ENCODE measurements around the gene SUFU.

The SUFU gene

DNA sequence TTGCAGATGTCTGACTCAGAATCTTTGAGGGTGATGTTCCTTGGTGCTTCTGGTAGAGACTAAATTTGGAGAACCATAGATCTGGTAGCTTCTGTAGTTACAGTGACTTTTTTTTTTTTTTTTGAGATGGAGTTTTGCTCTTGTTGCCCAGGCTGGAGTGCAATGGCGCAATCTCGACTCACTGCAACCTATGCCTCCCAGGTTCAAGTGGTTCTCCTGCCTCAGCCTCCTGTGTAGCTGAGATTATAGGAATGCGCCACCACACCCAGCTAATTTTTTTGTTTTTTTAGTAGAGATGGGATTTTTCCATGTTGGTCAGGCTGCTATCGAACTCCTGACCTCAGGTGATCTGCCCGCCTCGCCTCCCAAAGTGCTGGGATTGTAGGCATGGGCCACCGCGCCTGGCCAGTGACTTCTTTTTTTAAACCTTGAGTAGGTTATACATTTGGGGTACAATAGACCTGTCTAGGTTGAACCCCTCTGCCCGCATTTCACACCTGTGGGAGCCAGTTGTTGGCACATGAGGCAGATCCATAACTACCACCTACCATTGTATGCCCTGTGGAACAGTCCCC lies 47.0 kb downstream of the SUFU start:
- DNase-seq (ENCODE audit: low read depth in 2 of 2), result no peak

DNA sequence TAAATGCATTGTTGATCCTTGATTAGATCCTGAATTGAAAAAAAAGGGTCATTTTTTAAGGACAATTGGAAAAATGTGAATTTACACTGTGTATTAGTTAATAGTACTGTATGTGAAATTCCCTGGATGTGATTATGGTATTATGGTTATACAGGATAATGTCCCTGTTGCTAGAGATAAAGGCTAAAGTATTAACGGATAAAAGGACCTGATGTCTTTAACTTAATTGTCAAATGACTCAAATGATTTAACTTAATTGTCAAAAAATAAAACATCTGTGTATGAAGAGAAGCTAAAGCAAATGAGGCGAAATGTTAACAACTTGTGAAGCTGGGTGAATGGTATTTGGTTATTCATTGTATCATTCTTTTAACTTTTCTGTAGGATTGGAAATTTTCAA lies 48.8 kb downstream of the SUFU start:
- DNase-seq (ENCODE audit: low read depth in 2 of 2), result no peak

DNA sequence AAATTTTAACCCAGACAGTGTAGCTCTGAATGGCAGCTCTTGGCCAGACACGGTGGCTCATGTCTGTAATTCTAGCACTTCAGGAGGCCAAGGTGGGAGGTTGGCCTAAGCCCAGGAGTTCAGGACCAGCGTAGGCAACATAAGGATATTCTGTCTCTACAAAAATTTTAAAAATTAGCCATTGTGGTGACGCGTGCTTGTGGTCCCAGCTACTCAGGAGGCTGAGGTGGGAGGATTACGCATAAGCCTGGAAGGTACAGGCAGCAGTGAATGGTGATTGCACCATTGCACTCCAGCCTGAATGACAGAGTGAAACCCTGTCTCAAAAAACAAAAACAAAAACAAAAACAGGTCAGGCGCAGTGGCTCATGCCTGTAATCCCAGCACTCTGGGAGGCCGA lies 50.0 kb downstream of the SUFU start:
- no peak for DNase-seq (ENCODE audit: low read depth in 2 of 2)

DNA sequence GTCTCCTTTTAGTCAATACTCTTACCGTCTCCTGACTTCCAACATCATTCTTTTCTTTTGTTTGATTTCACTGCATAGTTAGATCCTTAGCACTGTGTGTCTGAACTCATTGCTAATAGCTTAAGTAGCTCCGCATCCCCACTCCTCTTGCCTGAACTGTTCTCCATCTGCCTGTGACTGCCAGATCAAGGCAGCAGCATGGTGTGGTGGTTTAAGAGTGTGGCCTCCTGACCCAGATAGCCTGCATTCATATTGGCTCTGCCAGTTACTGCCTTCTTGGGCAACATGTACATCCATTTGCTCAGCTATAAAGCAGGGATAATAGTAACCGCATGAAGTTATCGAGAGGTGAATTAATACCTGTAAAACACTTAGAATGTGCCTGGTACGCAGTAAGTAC lies 50.8 kb downstream of the SUFU start:
- DNase-seq (ENCODE audit: low read depth in 2 of 2), result no peak

DNA sequence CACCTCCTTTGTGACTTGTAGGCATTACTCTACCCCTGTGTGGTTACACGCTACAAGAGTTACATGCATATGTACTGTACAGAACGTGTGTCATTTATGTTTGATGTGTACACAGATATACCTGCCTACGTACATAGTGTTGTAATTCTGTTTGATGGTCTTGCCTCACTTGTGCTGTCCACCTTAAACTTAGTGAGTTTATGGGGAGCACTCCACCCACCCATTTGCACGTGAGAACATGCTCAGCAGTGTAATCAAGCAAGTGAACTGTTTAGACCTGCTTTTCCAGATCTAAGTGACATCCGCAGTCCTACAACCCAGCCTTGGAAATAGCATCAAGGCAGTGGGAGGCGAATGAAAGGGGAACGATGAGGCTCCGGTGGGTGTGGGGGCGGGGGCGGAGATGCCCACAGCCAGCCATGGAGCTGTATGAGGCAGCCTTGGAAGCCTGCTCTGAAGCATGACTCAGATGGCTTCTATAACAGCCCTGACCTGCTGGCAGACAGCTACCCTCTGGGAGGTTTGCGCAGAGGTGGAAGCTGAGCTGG lies 52.1 kb downstream of the SUFU start:
- no peak for DNase-seq (ENCODE audit: low read depth in 2 of 2)

DNA sequence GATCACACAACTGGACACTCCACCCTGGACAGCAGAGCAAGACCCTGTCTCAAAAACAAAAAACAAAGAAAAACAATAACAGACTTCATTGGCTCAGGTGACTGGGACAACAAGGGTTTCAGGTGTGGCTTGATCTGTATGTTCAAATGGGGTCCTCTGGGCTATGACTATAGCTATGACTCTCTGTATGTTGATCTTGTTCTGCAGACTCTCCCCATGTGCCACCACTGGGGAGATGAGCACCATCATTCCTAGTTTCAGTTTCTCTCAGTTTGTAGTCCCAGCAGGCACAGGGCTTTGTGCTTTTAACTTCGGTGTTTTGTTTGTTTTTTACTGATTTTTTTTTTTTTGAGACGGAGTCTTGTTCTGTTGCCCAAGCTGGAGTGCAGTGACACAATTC lies 53.8 kb downstream of the SUFU start:
- DNase-seq (ENCODE audit: low read depth in 2 of 2), result no peak

DNA sequence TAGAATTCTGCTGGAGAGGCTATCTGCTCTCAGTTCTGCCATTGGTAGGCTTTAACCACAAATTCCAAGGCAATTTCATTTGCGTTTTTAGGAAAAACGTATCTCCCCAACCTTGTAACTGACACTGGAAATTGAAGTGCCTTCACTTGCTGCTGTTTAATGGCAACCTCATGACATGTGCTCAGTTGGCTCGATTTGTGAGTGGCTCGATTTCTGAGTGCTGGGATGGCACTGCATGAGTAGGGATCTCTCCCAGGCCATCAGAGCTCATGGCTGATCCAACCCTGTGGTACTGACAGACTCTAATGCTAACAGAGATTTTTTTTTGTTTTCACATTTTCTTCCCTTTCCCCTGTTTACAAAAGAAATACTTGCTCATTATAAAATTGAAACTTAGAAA lies 56.0 kb downstream of the SUFU start:
- no peak for DNase-seq (ENCODE audit: low read depth in 2 of 2)

DNA sequence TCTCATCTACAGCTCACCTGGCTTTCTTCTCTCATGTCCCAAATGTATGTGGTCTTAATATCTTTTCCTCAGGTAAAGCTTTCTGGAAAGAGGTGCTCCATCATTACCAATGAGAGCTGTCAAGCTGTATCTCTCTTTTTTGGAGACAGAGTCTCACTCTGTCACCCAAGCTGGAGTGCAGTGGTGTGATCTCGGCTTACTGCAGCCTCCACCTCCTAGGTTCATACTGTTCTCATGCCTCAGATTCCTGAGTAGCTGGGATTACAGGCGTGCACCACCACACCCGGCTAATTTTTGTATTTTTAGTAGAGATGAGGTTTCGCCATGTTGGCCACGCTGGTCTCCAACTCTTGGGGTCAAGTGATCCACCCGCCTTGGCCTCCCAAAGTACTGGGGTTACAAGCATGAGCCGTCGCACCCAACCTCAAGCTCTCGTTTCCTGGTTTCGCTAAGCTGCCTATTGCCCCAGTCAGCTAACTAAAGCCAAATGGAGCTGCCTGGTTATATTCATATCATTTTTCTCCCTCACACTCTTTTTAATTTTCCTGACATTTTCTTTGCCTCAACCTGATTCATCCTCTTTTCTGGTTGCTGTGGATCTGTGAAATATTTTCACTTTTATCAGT lies 60.5 kb downstream of the SUFU start:
- DNase-seq (ENCODE audit: low read depth in 2 of 2), result no peak

DNA sequence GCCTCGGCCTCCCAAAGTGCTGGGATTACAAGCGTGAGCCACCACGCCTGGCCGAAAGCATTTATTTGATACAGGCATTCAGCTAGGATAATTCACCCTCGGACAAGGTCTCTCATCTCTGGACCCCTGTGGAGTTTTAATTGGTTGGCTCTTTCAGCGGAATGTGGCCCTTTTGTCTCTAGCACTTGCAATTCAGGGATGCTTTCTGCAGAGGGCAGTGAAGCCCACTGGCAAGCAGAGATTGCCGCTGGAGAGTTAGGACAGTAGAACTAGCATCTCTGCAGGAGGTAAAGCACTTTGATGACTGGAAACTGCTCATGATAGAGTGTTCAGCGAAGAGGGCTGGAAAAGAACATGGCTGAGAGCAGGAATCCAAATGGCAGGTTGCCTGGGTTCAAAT lies 62.0 kb downstream of the SUFU start:
- no peak for DNase-seq (ENCODE audit: low read depth in 2 of 2)

DNA sequence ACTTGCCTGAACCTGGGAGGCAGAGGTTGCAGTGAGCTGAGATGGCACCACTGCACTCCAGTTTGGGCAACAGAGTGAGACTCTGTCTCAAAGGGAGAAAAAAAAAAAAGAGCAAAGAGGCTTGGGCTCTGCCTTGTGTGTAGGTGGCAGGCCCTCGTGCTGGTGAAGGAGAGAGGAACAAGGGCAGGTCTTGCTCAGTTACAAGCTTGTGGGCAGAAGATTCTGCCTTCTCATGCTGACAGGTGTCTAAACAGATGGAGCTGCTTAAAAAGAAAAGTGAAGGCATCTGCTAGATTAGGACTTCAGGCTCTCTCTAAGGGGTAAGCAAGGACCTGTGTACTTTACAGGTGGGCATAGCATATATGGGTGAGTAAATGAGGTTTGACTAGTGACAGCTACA lies 75.0 kb downstream of the SUFU start:
- no peak for DNase-seq (ENCODE audit: low read depth in 2 of 2)

DNA sequence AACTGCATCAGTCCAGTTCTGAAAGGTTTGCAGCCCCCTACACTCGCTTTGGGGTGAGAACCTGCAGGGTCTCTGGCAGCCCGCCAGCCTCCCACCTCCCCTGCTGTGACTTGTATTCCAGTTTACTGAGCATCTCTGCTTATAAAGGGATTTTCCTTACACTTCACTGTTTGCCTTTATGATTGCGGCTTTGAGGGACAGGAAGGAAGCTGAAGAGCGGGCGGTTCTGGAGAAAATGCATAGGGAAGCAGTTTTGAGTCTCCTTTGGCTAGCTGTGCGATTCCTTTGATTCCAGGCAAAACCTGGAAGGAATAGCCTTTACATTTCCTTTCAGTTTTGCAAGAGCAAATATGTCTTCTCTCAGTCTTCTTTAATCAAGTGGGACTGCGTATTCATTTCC lies 75.6 kb downstream of the SUFU start:
- DNase-seq (ENCODE audit: low read depth in 2 of 2), result no peak

DNA sequence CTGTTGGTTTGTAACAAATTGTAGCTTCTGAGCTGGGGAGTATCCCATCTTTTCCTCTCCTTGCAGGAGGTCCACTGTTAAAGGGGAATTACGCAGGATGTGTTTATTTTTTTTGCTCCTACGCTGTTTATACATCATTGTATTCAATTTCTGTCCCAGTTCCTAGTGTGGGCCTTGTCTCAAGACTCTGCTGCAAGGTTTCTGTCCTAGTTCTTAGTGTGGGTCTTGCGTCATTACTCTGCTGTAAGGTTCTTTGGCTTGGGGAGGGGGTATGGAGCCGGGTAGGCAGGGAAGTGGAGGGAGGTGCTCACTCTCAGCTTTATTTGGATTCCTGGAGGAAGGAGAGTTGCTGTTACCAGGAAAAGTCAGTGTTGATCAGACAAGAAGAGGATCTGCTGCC lies 76.5 kb downstream of the SUFU start:
- no peak for DNase-seq (ENCODE audit: low read depth in 2 of 2)

DNA sequence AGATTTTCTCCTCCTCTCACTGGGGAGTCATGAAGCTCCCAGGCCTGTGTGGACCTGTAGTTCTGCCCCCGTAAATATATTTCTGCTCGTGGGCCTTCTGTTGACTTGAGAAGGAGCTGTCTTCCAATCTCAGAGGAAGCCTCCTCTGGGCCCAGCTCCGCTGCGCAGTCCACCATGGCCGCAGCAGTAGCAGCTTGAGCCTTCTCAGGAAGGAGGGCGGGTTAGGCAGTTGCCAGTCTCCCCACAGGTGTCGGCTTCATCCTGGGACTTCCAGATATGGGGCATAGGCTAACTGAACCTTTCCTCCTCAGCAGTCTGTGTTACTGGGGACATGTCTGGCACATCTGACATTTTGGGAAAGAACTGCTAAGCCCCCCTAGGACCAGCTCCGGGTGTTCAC lies 77.6 kb downstream of the SUFU start:
- DNase-seq (ENCODE audit: low read depth in 2 of 2), result no peak

DNA sequence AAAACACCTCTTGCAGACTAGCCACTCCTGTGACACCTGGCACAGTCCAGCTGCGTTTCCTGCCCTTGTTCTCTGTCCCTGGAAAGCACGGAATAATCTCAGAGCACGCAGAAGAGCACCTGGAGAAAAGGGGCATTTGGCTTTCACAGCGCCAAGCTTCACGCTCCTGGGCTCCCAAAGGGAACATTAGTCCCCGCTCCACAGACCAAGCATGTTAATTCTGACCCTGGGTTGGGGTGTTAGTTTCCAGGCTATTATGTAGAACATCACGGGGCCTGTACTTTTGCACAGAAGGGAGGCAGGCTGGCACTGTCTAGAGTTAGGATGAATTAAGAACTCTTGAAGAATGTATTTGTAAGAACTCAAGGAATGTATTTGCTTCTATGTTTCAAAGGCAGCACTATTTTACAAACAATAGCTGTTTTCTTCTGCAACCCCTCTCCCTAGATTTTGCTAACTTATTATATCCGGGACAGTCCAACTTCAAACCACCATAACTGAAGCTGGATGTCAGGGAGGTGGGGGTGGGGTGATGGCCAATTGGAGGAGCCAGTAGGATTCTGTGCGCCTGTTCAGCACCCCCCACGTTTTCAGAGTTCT lies 78.3 kb downstream of the SUFU start:
- no peak for DNase-seq (ENCODE audit: low read depth in 2 of 2)

DNA sequence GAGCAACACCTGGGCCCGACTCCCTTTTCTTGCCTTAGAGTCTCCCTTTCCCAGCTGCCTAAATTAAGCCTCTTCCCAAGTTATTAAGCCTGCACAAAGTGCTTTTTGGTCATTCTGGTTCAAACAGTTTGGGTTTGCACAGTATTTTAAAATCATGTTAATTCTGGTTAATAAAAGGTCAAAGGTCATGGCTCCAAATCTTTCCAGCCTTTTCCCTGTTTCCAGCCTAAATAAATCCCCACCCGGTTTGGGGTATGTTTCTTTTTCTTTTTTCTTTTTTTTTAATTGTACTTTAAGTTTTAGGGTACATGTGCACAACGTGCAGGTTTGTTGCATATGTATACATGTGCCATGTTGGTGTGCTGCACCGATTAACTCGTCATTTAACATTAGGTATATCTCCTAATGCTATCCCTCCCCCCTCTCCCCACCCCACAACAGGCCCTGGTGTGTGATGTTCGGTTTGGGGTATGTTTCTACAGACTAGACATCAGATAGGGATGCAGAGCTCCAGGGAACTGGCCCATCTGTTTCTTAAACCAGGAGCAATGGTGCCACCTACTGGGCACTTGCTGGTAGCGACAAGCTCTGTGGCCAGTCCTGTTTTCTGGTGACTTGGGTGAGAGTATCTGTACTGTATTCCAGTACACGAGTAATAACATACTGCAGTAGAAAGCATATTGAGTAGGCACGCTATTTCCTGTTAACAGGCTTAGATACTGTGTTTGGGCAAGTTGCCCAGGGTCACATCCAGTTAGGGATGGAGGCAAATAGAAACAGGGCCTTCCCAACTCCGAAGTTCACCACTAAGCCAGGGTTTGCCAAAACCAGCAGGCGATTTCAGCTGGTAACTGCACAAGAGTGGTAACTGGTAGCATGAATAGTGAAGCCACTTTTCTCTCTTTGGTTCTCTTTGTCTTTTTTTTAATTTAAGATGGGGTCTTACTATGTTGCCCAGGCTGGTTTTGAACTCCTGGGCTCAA lies 80.0 kb downstream of the SUFU start:
- peak; percentile 57 to 62 for DNase-seq (ENCODE audit: low read depth in 2 of 2)

DNA sequence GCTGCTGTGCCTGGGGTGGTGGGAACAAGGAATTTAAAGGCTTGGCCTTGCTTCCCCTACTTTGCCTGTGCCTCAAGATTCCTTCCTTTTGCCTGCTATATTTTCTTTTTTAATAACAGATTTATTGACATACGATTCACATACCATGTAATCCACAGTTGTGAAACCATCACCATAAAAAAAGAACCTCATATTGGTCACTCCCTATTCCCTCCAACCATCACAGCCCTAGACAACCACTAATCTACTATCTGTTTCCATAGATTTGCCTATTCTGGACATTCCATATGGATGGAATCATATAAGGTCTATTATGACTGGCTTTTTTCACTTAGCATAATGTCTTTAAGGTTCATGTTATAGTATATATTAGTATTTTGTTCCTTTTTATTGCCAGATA lies 81.3 kb downstream of the SUFU start:
- DNase-seq (ENCODE audit: low read depth in 2 of 2), result no peak

DNA sequence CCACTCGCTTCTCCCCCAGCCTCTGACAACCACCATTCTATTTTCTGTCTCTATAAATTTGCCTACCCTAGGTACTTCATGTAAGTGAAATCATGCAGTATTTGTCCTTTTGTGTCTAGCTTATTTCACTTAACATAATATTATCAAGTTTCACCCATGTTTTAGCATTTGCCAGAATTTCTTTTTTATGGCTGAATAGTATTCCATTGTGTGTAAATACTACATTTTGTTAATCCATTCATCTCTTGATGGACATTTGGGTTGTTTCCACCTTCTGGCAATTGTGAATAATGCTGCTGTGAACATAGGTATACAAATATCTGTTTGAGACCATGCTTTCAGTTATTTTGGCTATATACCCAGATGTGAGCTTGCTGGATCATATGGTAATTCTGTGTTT lies 83.1 kb downstream of the SUFU start:
- DNase-seq (ENCODE audit: low read depth in 2 of 2), result no peak

DNA sequence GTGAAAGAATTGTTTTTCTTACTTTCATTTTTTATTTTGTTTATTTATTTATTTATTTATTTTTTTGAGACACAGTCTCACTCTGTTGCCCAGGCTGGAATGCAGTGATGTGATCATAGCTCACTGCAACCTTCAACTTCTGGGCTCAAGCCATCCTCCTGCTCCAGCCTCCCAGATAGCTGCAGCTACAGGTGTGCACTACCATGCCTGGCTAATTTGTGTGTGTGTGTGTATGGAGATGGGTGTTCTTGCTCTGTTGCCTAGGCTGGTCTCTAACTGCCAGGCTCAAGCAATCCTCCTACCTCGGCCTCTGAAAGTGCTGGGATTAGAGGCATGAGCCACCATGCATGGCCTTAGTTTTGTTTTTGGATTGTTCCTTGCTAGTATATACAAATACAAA lies 85.1 kb downstream of the SUFU start:
- DNase-seq (ENCODE audit: low read depth in 2 of 2), result no peak

DNA sequence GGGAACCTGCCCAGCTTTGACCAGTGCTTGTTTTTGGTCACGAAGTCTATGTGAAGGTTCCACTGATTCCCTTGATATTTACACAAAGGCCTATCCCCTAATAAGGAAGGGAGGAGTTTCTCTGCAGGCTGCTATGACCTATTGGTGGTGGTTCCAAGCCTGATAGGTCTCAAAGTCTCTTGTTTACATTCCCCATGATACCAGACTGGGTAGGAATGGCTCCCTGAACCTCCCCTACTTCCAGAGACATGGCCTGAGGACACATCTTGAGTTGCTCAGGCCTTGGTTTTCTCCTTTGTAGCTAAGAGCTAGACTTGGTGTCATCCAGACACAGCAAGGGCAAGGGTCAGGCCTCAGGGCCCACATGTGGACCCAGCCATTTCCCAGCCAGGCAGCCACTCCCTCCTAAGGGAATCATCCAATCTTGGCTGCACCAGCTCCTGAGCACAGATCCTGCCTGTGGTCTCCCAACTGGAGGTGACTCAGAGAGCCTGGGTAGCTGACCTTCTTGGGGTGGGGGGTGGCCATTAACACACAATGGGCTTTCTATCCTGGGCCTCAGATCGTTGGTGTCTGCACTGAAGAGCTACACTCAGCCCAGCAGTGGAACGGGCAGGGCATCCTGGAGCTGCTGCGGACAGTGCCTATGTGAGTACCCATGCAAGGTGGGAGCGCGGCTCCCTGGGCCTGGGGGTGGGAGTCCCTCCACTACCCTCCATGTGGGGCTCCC lies 89.5 kb downstream of the SUFU start:
- DNase-seq (ENCODE audit: low read depth in 2 of 2), result no peak

DNA sequence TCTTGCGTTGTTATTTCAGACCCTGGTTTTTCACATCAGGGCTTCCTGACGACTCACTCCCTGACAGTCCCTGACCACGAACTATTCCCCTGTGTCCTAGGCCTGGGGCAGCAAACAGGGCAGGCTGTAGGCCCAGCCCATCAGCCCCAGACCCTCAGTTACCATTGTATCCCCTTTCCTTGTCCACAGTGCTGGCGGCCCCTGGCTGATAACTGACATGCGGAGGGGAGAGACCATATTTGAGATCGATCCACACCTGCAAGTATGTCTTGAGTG lies 90.0 kb downstream of the SUFU start:
- DNase-seq (ENCODE audit: low read depth in 2 of 2), result no peak

DNA sequence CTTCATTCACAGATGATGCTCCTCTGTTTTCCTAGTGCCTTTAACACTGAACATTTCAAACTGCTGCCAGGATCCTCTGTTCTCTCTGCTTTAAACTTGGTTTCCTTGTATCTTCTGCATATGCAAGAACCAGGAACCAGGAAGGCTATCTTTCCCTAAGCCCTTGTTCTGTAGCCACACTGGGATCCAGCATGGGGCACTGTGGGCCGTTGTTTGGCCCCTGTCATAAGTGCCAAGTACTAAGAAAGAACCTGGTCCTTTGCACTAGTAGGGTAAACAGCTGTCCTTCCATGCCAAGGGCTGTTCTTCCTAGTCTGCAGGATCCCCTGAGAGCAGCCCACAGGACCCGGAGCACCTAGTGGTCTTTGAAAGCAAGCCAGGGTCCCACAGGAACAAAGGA lies 91.5 kb downstream of the SUFU start:
- DNase-seq (ENCODE audit: low read depth in 2 of 2), result no peak

DNA sequence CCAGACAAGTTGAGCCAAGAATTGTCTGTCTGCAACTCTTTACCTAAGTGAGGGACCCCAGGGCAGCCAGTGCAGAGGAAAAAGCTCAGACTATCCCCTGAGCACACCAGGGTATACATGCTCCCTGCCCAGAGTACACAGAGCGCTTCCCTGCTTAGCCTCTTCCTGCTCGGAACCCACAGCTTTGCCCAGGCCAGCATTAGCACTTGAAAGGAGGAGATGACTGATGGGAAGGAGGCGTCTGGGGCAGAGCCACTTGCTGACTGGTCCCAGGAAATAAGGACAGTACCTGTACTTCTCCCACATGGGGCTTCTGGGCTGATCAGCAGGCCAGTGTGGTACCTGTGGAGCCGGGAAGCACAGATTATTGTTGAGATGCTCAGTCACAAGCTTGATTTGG lies 92.1 kb downstream of the SUFU start:
- no peak for DNase-seq (ENCODE audit: low read depth in 2 of 2)

Data from stimulated activated CD8-positive, alpha-beta memory T cell treated with anti-CD3 and anti-CD28 coated beads, Interleukin-15, amount 100 ng/mL, for 48 hours (primary cell).